OCI-M2 (cell line): ENCODE measurements around the gene OR5J2.
"Not testable (repeated sequence)": the region's sequence is repeated elsewhere in the genome, so short reads cannot be mapped to it uniquely, and the experiment has no call there.

Experiments
- DNase-seq: peaks from one replicate; lab custom pipeline; 2025; ENCODE audit not compliant: unreplicated experiment; lab: John Stamatoyannopoulos, UW

OR5J2 gene

DNA sequence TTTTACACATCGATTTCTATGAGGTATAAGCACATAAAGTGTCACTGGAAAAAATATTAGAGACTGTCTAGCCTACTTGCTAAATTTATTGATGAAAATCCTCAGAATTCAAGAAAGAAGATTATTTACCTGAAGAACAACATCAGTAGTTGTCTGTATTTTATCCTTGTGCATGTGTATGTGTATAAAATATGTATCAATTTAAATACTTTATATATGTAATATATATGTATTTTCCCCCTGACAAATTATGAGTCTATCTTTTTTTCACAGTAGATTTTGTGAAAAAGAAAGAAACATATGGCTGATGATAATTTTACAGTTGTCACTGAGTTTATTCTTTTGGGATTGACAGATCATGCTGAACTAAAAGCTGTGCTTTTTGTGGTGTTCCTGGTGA lies at the start of gene OR5J2:
Gene OR5J2, plus strand, starts transcription at position 301 of the 400 bp plus-strand sequence. Its CDS starts 0 bp downstream, at position 301.
- DNase-seq: no peak

DNA sequence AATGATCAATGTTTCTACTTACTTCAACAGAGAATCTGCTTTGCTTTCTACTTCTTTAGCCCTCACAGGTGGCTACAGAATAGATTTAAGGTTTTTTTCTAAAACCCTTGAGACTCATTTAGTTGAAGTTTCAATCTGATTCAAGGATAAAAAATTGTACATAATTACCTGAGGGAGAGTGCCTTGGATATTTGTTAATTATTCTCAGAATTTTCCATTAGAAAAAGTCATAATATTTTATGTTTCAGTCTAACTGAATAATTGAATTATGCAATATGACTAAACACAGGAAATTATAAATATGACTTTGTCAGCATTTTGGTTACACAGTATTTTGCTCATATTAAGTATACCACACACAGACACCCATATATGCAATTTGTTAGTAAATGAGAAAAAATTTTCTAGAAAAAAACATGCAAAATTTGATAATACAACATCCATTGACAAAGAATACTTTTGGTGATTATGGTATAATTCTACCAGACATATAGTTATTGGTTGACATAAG lies 36.2 kb upstream of the OR5J2 start, which contains the start of gene OR8J3:
Gene OR8J3, minus strand, starts transcription at position 51 of the 511 bp plus-strand sequence. CDS start 2,483 bp downstream, outside the sequence.
- DNase-seq: no peak

DNA sequence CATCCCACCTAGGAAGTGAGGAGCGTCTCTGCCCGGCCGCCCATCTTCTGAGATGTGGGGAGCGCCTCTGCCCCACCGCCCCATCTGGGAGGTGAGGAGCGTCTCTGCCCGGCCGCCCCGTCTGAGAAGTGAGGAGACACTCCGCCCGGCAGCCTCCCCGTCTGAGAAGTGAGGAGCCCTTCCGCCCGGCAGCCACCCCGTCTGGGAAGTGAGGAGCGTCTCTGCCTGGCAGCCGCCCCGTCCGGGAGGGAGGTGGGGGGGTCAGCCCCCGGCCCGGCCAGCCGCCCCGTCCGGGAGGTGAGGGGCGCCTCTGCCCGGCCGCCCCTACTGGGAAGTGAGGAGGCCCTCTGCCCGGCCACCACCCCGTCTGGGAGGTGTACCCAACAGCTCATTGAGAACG lies 32.7 kb upstream of the OR5J2 start:
- not testable (repeated sequence) for DNase-seq

DNA sequence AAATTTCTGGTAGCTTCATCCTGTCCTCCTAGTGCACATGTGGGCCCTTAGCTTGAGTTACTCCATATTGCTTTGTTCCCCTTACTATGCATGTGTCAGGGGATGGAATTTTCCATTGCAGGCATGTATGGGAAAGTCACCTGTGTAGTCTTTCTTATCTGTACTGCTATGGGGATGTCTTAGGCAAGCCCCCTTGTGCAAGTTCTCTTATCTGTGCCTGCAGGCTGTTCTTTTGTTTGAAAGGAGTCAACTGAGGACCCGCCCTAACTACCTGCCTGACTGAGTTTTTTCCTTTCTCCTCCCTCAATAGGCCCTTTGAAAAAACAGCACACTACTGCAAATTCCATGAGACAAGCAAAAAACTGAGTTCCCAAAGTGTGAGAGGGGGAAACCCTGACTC lies 25.0 kb upstream of the OR5J2 start:
- no peak for DNase-seq

DNA sequence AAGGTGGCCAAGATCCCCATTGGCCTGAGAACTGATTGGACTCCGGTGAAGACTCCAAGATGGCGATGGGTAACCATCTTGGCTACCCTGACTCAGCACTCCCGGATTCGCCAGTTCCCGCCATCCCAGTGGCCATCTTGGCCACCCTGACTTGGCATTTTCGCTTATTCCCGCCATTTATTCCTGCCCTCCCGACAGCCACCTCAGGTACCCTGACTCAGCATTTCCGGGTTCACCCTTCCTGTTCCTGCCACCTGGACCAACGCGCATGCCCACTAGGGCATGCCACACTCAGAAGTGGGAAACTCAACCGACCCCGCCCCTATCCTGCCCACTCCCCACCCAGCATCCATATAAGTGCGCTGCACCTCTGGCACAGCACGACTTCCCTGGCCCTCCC lies 24.1 kb upstream of the OR5J2 start:
- DNase-seq: no peak

- DNase-seq: no peak
Measured at GRCh38 chr11:56160217-56160616, 16.2 kb upstream of the OR5J2 start, which contains the start of gene OR8K5. OR8K5 (minus strand) TSS chr11:56160317; CDS start chr11:56160317, 0 bp downstream.

GRCh38 chr11:56163804-56164203 lies 12.6 kb upstream of the OR5J2 start:
- no peak for DNase-seq

GRCh38 chr11:56172256-56172830 lies 4.1 kb upstream of the OR5J2 start:
- DNase-seq: no peak

GRCh38 chr11:56183459-56183858 lies 7.0 kb downstream of the OR5J2 start:
- no peak for DNase-seq

- no peak for DNase-seq
Measured at GRCh38 chr11:56188602-56189001, 12.2 kb downstream of the OR5J2 start.

DNA sequence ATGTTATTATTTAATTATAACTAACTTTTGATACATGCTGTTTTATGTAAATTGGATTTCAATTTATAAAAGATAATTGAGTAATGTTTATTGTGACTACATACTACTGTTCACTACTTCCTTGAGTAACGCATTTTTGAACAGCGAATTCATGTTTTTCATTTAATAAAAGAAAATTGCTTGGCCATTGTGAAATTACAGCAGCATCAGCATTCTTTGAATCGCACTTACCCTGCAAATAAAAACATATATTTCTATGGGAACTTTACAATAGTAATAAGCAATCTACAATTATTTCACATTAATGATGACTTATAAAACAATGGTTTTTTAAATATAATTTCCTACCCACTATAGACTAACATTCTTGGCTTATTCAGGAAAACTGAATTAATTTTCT lies 20.3 kb downstream of the OR5J2 start:
- no peak for DNase-seq

DNA sequence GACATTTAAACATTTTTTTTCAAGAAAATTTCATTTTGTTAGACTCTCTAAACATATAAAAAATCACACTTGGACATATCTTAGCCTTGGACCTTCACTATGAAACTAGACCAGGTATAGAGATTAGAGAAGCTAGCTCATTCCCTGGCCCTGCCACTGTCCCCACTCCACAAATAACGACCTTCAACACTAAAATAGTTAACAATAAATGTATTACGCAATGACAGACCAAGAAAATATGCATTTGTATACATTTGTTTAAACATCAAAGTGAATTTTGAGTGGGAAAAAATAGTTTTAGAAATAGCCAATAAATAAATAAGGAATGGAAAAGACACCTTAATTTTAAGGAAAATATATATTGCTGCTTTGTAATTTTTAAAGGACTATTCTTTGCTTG lies 20.9 kb downstream of the OR5J2 start:
- no peak for DNase-seq

GRCh38 chr11:56207790-56208189 lies 31.4 kb downstream of the OR5J2 start:
- no peak for DNase-seq

- DNase-seq: no peak
Measured at GRCh38 chr11:56214537-56214936, 38.1 kb downstream of the OR5J2 start.

GRCh38 chr11:56219735-56220134 lies 43.3 kb downstream of the OR5J2 start:
- not testable (repeated sequence) for DNase-seq
